ENCODE data around the gene KIAA1549.

DNA sequence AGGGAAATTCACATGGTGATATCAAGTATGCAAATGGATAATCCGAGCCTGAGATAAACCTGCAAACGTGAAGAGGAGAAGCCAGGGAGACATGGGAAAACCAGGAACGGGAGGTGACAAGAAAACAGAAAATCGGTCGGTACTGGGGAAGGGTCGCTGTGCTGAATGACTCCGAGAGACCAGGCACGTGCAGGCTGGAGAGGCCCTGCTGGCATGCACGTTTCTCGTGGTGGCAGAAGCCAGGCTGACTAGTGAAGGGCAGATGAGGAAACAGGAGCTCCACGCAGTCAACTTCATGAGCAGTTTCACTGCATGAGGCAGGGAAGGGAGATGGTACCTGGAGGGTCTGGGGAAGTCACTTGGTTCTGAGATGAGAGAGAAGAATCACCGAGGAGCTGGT, 48.3 kb downstream of the KIAA1549 start:
- TF ChIP-seq POLR2A (IDR thresholded peaks at IDR 0.05): no peak
- TF ChIP-seq, protein P1, sequence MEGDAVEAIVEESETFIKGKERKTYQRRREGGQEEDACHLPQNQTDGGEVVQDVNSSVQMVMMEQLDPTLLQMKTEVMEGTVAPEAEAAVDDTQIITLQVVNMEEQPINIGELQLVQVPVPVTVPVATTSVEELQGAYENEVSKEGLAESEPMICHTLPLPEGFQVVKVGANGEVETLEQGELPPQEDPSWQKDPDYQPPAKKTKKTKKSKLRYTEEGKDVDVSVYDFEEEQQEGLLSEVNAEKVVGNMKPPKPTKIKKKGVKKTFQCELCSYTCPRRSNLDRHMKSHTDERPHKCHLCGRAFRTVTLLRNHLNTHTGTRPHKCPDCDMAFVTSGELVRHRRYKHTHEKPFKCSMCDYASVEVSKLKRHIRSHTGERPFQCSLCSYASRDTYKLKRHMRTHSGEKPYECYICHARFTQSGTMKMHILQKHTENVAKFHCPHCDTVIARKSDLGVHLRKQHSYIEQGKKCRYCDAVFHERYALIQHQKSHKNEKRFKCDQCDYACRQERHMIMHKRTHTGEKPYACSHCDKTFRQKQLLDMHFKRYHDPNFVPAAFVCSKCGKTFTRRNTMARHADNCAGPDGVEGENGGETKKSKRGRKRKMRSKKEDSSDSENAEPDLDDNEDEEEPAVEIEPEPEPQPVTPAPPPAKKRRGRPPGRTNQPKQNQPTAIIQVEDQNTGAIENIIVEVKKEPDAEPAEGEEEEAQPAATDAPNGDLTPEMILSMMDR (IDR thresholded peaks at IDR 0.05): no peak
